Kidney (tissue), 14 donors: ENCODE results near the gene TTBK2. TPM values are rescaled to one million over a fixed set of nuclear protein-coding genes. Genes with fewer than 3 reads are reported as not detected.

Experiments
- DNase-seq, 5 donors: peaks; one replicate each; pipeline ENCODE4 v3.0.0-alpha.2; 2013 to 2020
- FAIRE-seq: peaks from 2 replicates; lab custom pipeline; 2012; peaks lifted over from hg19 to GRCh38; lab: Jason Lieb, UNC
- H3K27ac ChIP-seq, 2 donors: one replicate each; pipeline ENCODE4 v1.7.0; 2013; ENCODE audit warnings: low read depth in 2 of 2, low read length in 2 of 2, inconsistent platforms in 1 of 2
- H3K27me3 ChIP-seq: one replicate; pipeline ENCODE4 v1.7.1; 2013; ENCODE audit warnings: low read length, inconsistent platforms; ENCODE audit not compliant: control insufficient read depth, insufficient read depth
- H3K36me3 ChIP-seq, 3 donors: one replicate each; pipeline versions ENCODE4 v1.7.0 to v1.7.1; 2013; ENCODE audit warnings: low read length in 3 of 3, control low read depth in 1 of 3, inconsistent platforms in 1 of 3; ENCODE audit not compliant: insufficient read depth in 3 of 3, control insufficient read depth in 2 of 3
- H3K4me1 ChIP-seq, 3 donors: one replicate each; pipeline versions ENCODE4 v1.7.0 to v1.7.1; 2013; ENCODE audit warnings: low read length in 3 of 3, inconsistent platforms in 1 of 3, low read depth in 1 of 3; ENCODE audit not compliant: control insufficient read depth in 2 of 3, insufficient read depth in 2 of 3
- H3K4me3 ChIP-seq, 3 donors: one replicate each; pipeline versions ENCODE4 v1.7.0 to v1.8.1; 2013; ENCODE audit warnings: low read length in 3 of 3, control low read depth in 1 of 3, inconsistent platforms in 1 of 3
- H3K9ac ChIP-seq, 3 donors: one replicate each; pipeline versions ENCODE4 v1.7.0 to v1.7.1; 2013; ENCODE audit warnings: low read length in 3 of 3, control low read depth in 1 of 3, inconsistent platforms in 1 of 3
- H3K9me3 ChIP-seq, 3 donors: one replicate each; pipeline versions ENCODE4 v1.7.0 to v1.7.1; 2013; ENCODE audit warnings: low read length in 3 of 3, control low read depth in 1 of 3, inconsistent platforms in 1 of 3; ENCODE audit not compliant: control insufficient read depth in 2 of 3, insufficient read depth in 1 of 3
- CTCF ChIP-seq: IDR thresholded peaks from 3 replicates; pipeline ENCODE4 v1.5.1; 2012; ENCODE audit warnings: mild to moderate bottlenecking, moderate library complexity, borderline replicate concordance; ENCODE audit not compliant: insufficient read depth; ENCODE audit errors: extremely low read depth
- intact Hi-C: fragments of 100-400 bp; cut with DNase I; formaldehyde crosslinking; loops from one replicate; pipeline ENCODE4 v1.11.1; 2022
- polyA plus RNA-seq: library from polyadenylated mRNA; stranded (reverse); fragments of 350-450 nt; fragmentation: Illumina TruSeq; extraction: RNeasy Lipid Tissue Mini Kit (QIAGEN cat#74804); gene quantifications from one replicate; pipeline ENCODE4 v1.2.3, GENCODE V29; 2014; ENCODE audit warnings: low read depth, low replicate concordance; ENCODE audit not compliant: insufficient read depth
- total RNA-seq: library from RNA; stranded (reverse); fragmentation: NEBNext Ultra II Directional; extraction: Animal tissue kit (Norgen Biotek cat#: 25700); gene quantifications from one replicate; pipeline ENCODE4 v1.2.1, GENCODE V29; 2021
- donor health status: control.
- donor health status: control.
- donor health status: control.
- donor health status: control.
- donor health status: control.
- donor health status: DM: yes; HTN: yes; CAD: no.
- donor health status: Normal renal cell carcinoma (clear cell type).

The TTBK2 gene
- total and polyA plus RNA-seq, 2 donors from 2014 or later = 1.9 to 19.1 TPM

GRCh38 chr15:42695527-42696071 lies 225.0 kb downstream of the TTBK2 start:
- intact Hi-C loops = no loop called here
- Histone ChIP-seq H3K4me1 (no peaks in the 10 kb centered on the region), H3K36me3 (peaks cover 0 to 2% (median 0%) of the 10 kb centered on the region in 3 donors), H3K4me3 (no peak overlapping the region), H3K9ac (no peak overlapping the region), H3K9me3 (no peaks in the 10 kb centered on the region), H3K27ac (no peak overlapping the region), H3K27me3 (no peaks in the 10 kb centered on the region)
- DNase-seq (no peak), FAIRE-seq (no peak)
- no peak for TF ChIP-seq CTCF

GRCh38 chr15:42694398-42694797 lies 226.2 kb downstream of the TTBK2 start:
- DNase-seq (no peak), FAIRE-seq (no peak)
- no peak overlapping the region for H3K4me3 ChIP-seq
- no peaks in the 10 kb centered on the region for H3K9me3 ChIP-seq
- intact Hi-C loops = no loop called here
- no peak for TF ChIP-seq CTCF
- H3K4me1 ChIP-seq = no peaks in the 10 kb centered on the region
- no peak overlapping the region for H3K9ac ChIP-seq
- no peak overlapping the region for H3K27ac ChIP-seq
- peaks cover 0 to 2% (median 0%) of the 10 kb centered on the region in 3 donors for H3K36me3 ChIP-seq
- H3K27me3 ChIP-seq = no peaks in the 10 kb centered on the region

GRCh38 chr15:42693942-42694341 lies 226.6 kb downstream of the TTBK2 start:
- no peaks in the 10 kb centered on the region for H3K27me3 ChIP-seq
- peaks cover 0 to 2% (median 0%) of the 10 kb centered on the region in 3 donors for H3K36me3 ChIP-seq
- no peaks in the 10 kb centered on the region for H3K9me3 ChIP-seq
- no peaks in the 10 kb centered on the region for H3K4me1 ChIP-seq
- FAIRE-seq (no peak), DNase-seq (no peak)
- H3K9ac ChIP-seq = no peak overlapping the region
- H3K27ac ChIP-seq = no peak overlapping the region
- H3K4me3 ChIP-seq = no peak overlapping the region
- intact Hi-C loops = no loop called here
- no peak for TF ChIP-seq CTCF

- DNase-seq (no peak), FAIRE-seq (no peak)
- Histone ChIP-seq H3K27ac (no peak overlapping the region), H3K27me3 (no peaks in the 10 kb centered on the region), H3K9me3 (no peaks in the 10 kb centered on the region), H3K4me1 (no peaks in the 10 kb centered on the region), H3K9ac (no peak overlapping the region), H3K36me3 (peaks cover 0 to 2% (median 0%) of the 10 kb centered on the region in 3 donors), H3K4me3 (no peak overlapping the region)
- intact Hi-C loops = no loop called here
- TF ChIP-seq CTCF = no peak
Observed at GRCh38 chr15:42693496-42693895, 227.1 kb downstream of the TTBK2 start.
